Measurements from ENCODE around the gene KATNB1.

DNA sequence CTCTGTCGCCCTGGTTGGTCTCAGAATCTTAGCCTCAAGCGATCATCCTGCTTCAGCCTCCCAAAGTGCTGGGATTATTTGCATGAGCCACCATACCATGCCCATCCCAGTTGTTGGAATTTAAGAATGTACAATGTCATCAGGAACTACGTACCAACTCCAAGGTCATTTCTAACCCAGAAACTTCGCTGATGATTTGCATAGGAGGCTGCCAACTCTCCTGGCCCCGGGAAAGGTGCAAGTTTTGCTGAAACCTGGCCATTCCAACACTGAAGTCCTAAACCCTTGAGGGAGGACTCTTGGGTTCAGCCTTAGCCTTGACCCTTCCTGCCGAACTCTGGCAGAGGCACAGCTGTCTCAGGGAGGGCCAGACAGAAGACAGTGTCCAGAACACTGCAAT lies 69.6 kb downstream of the KATNB1 start:
- TF ChIP-seq, protein P1, sequence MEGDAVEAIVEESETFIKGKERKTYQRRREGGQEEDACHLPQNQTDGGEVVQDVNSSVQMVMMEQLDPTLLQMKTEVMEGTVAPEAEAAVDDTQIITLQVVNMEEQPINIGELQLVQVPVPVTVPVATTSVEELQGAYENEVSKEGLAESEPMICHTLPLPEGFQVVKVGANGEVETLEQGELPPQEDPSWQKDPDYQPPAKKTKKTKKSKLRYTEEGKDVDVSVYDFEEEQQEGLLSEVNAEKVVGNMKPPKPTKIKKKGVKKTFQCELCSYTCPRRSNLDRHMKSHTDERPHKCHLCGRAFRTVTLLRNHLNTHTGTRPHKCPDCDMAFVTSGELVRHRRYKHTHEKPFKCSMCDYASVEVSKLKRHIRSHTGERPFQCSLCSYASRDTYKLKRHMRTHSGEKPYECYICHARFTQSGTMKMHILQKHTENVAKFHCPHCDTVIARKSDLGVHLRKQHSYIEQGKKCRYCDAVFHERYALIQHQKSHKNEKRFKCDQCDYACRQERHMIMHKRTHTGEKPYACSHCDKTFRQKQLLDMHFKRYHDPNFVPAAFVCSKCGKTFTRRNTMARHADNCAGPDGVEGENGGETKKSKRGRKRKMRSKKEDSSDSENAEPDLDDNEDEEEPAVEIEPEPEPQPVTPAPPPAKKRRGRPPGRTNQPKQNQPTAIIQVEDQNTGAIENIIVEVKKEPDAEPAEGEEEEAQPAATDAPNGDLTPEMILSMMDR (IDR thresholded peaks at IDR 0.05), result no peak
- TF ChIP-seq POLR2AphosphoS5 (IDR thresholded peaks at IDR 0.05; ENCODE audit: low read depth, low read length), result no peak
- TF ChIP-seq SIN3A (IDR thresholded peaks at IDR 0.05; ENCODE audit: borderline replicate concordance, insufficient read depth, low read depth, low read length), result no peak
